ENCODE results near the gene ZNF485.
"Not testable (repeated sequence)": the region's sequence is repeated elsewhere in the genome, so short reads cannot be mapped to it uniquely, and the experiment has no call there.

ZNF485 gene

GRCh38 chr10:43627942-43628341 is 21.7 kb downstream of the ZNF485 start:
- no peak for TF ChIP-seq CTCF (IDR thresholded peaks at IDR 0.05; ENCODE audit: low read depth, low read length)
- no peak overlapping the region for H3K4me3 ChIP-seq (ENCODE audit: low read depth, low read length)

DNA sequence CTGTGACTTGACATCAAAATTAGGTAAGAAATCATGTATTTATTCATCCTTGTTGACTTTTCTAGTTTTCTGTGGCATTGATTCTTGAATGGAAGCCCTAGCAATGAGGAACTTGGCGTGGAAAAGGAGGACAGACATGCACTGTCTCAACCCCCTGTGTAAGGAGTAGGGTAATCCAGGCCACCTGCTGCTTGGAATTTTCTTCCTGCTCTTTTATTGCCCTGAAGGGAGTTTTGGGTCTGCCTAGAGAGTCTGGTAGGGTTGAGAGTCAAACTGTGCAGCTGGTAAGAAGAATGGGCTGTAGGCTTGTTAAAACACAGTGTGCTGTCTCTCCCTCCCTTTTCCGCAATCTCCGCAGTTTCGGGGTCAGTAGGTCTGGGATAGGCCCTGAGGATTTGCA is 22.7 kb downstream of the ZNF485 start:
- H3K4me3 ChIP-seq (ENCODE audit: low read depth, low read length), result no peak overlapping the region
- TF ChIP-seq CTCF (IDR thresholded peaks at IDR 0.05; ENCODE audit: low read depth, low read length), result no peak

DNA sequence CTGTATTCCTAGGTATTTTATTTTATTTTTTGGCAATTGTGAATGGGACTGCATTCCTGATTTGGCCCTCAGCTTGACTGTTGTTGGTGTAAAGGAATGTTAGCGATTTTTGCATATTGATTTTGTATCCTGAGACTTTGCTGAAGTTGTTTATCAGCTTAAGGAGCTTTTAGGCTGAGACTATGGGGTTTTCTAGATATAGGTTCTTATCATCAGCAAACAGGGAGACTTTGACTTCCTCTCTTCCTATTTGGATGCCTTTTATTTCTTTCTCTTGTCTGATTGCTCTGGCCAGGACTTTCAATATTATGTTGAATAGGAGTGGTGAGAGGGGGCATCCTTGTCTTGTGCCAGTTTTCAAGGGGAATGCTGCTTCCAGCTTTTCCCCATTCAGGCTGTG is 29.6 kb downstream of the ZNF485 start:
- H3K4me3 ChIP-seq (ENCODE audit: low read depth, low read length), result not testable (repeated sequence)

DNA sequence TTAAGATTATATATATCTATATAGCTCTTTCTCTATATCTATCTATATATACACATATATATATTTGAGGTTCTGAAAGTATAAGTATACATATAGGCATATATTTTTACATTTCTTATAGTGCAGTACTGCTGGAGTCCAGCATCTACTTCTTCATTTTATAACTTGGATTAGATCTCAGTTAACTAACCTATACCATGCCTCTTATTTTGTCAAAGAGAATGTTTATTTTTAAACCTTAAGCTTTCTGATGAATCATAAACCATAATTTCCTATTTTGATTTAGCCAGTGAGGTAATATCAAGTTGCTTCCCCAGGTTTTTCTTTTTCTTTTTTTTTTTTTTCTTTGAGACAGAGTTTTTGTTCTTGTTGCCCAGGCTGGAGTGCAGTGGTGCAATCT is 34.4 kb downstream of the ZNF485 start:
- TF ChIP-seq CTCF (IDR thresholded peaks at IDR 0.05; ENCODE audit: low read depth, low read length), result no peak
- no peak overlapping the region for H3K4me3 ChIP-seq (ENCODE audit: low read depth, low read length)

GRCh38 chr10:43644252-43644651 is 38.0 kb downstream of the ZNF485 start:
- H3K4me3 ChIP-seq (ENCODE audit: low read depth, low read length), result no peak overlapping the region
- TF ChIP-seq CTCF (IDR thresholded peaks at IDR 0.05; ENCODE audit: low read depth, low read length), result no peak

- TF ChIP-seq CTCF (IDR thresholded peaks at IDR 0.05; ENCODE audit: low read depth, low read length), result no peak
- no peak overlapping the region for H3K4me3 ChIP-seq (ENCODE audit: low read depth, low read length)
Observed at GRCh38 chr10:43645866-43646265, 39.6 kb downstream of the ZNF485 start.

- TF ChIP-seq CTCF (IDR thresholded peaks at IDR 0.05; ENCODE audit: low read depth, low read length), result no peak
- no peak overlapping the region for H3K4me3 ChIP-seq (ENCODE audit: low read depth, low read length)
Observed at GRCh38 chr10:43647576-43647975, 41.3 kb downstream of the ZNF485 start.

- peak overlapping the region; percentile 70 for H3K4me3 ChIP-seq (ENCODE audit: low read depth, low read length)
- no peak for TF ChIP-seq CTCF (IDR thresholded peaks at IDR 0.05; ENCODE audit: low read depth, low read length)
Observed at GRCh38 chr10:43648095-43648397, 41.8 kb downstream of the ZNF485 start.

Data from WI38 (cell line).